Measurements from ENCODE around the gene USP3. TPM values are rescaled to one million over a fixed set of nuclear protein-coding genes. Genes with fewer than 3 reads are reported as not detected.

USP3 gene
- polyA plus RNA-seq, 4 donors, result 31.6 to 45.0 (median 37.8) TPM

- DNase-seq (ENCODE audit: low read depth in 4 of 4, low spot score in 2 of 4), result no peak
Measured at GRCh38 chr15:63582179-63582578, 77.8 kb downstream of the USP3 start.

DNA sequence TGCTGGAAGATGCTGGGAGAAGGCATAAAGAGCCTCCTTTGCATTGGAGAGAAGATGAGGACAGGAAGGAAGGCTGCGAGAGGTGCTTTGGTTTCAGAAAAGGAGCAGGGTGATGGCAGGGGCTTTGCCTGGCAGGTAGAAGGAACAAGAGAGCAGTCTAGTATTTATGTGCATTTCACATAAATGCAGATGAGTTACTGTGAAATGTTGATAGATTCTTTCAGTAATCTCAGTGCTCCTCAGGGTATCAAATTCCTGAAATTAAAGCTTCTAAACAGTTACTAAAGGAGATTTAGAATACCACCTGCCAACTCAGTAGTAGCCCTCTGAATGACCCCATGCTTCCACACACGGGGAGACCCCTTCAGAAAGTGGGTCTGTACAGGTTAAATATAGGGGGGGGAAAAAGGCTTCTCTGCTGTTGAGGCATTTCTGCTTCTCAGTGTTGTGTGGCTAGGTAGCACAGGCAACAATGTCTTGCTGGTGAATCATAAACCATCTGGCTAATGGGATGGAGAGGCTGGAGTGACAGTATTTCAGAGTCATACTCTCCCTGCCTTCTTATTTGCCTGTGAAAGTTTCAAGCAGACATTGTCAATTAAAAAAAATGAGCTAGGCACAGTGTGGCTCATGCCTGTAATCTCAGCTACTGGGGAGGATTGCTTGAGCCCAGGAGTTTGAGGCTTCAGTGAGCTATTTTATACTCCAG is 78.5 kb downstream of the USP3 start:
- no peak for DNase-seq (ENCODE audit: low read depth in 4 of 4, low spot score in 2 of 4)

GRCh38 chr15:63586790-63587189 is 82.4 kb downstream of the USP3 start:
- DNase-seq (ENCODE audit: low read depth in 4 of 4, low spot score in 2 of 4), result no peak

DNA sequence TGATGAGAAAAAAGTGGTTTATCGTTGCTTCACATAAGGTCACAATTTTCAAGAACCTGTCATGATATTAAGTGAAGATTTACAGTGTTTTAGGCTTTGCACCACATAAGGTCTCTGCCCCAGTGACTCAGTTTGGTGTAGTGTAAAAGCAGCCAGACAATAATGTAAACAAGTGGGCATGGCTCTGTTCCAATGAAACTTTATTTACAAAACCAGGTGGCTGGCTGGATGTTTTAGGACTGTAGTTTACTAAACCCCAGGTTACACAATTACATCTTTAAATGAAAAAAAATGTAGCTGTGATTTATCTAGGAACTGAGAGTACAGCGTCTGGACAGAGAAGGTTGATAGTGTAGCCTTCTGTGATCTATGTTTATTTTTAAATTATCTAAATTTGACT is 83.1 kb downstream of the USP3 start:
- DNase-seq (ENCODE audit: low read depth in 4 of 4, low spot score in 2 of 4), result no peak

- no peak for DNase-seq (ENCODE audit: low read depth in 4 of 4, low spot score in 2 of 4)
Measured at GRCh38 chr15:63588826-63589225, 84.4 kb downstream of the USP3 start.

- no peak for DNase-seq (ENCODE audit: low read depth in 4 of 4, low spot score in 2 of 4)
Measured at GRCh38 chr15:63593705-63594671, 89.6 kb downstream of the USP3 start.

GRCh38 chr15:63595065-63595464 is 90.7 kb downstream of the USP3 start:
- DNase-seq (ENCODE audit: low read depth in 4 of 4, low spot score in 2 of 4), result no peak

DNA sequence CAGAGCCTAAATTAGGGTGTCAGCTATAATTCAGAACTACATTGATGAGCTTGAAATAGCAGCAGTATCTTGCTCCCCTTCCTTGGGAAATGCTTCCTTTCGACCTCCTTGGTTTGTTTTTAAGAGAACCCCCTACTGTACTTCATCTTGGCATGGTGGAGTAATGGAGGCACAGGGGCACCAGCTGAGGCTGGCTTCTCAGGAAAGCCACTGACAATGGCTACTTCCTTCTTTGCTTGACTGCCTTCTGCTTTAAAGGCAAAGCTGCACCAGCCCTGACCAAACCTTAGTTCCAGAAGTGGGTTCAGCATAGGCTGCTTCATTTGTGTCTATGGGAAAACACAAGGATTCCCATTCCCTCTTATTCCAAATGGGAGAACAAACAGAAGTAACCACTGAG is 91.3 kb downstream of the USP3 start:
- DNase-seq (ENCODE audit: low read depth in 4 of 4, low spot score in 2 of 4), result no peak

- DNase-seq (ENCODE audit: low read depth in 4 of 4, low spot score in 2 of 4), result no peak
Measured at GRCh38 chr15:63596676-63597037, 92.3 kb downstream of the USP3 start.

GRCh38 chr15:63597038-63597790 is 92.8 kb downstream of the USP3 start, which contains the start of gene FBXL22:
FBXL22 (plus strand) TSS chr15:63597387; CDS start chr15:63597393, 6 bp downstream.
- no peak for DNase-seq (ENCODE audit: low read depth in 4 of 4, low spot score in 2 of 4)

DNA sequence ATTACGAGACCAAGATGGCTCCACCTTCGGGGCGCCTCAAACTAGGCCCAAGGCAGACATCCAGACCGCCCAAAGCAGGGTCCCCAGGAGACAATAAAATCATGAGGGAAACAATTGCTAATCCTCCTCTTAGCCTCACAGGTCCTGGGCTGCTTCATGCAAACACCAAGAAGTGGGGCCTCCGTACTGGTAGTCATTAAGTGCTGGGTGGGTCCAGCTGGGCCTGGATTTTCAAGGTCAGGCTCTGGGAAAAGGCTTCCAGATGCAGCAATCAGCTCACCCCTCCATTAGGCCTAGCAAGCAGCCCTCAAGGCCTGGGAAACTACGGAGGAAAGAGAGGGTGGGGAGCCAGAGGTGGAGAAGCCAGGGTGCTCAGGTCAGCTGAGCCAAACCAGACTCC is 93.4 kb downstream of the USP3 start:
- no peak for DNase-seq (ENCODE audit: low read depth in 4 of 4, low spot score in 2 of 4)

DNA sequence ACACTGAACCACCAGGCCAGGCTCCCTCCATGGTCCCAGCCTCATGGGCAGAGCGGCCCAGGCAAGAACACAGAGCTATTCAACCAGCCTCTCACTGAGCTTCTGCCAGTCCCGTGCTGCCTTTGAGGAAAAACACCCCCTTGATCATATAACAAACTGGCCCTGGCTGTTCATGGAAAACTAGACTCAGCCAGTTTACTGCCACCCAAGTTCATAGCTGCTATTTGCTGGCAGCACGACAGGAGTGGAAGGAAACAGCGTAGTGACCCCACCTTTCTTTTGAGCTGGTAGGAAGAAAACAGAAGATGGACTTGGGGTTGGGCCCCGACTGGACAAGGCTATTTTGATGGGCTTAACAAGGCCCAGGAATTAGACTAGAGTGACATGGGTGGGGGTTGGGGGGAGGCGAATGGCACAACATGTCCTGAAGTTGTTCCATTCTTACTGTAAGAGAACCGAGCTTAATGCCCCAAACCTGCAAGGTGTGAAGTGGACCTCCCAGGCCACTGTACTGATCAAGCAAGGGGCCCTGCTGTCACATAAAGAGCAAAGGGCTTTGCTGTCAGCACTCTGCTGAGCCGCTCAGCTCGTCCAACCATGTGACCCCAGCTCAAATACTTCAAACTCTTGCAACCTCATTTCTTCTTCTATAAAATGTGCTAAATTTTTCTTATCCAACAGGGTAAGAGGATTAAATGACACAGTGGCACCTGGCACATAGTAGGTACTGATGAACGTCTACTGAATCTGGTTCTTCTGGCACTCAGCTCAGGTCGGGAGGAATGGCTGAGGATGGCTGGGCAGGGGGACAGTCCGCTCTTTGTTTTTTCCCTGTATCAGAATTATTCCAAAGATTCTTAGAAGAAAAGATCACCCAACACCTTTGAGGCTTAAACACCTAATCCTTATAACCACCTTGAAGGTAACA is 94.3 kb downstream of the USP3 start:
- no peak for DNase-seq (ENCODE audit: low read depth in 4 of 4, low spot score in 2 of 4)

DNA sequence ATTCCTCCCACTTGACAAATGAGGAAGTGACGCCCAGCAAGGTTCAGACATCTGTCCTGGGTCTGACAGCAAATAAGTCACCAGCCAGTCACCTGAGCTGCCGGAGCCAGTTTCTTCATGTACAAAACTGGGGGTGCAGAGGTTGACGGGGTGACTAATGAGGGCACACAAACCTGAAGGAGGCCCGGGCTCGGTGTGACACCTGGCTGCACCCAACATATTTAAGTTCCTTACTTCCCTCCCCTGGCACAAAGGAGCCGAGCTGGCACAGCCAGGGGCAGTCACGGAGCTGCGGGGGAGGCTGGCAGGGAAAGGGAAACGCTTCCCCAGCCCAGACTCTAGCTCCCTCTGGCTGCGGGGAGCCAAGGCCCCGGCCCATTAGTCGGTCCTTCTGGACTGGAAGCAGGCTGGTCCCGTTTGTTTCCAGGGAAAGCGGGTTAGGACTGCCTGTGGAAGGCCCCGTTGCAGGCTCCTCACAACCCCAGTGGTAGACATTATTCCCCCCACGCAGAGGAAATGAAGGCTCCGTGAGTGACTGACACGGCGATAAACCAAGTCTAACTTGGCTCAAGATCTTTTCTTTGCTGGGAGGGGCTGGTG is 95.1 kb downstream of the USP3 start:
- DNase-seq (ENCODE audit: low read depth in 4 of 4, low spot score in 2 of 4), result no peak

DNA sequence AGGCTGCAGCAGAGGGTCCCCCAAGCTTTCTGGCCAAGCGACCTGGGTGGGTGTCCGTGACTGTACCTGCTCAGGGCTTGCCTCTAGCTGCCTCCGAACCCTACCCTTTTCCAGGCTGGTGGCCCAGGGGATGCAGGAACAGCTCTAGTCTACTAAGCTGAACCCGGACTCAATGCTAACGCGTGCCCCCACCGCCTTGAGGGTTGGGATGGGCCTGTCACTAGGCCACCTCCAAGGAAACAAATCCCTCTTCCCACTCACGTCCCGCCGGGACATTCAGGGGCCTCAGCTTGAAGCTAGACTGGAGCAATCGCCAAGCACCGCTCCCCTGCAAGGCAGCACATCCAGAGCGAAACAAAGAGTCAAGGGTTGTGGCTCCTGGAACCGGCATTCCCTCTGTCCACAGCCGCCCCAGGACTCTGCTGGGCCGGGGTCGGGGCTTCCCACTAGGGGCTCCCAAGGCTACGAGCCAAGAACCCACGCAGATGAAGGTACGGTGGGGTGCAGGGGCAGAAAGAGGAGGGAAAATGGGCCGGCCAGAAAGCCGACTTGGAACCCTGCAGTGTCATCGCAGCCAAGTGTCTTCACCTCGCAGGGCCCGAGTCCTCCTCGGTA is 95.7 kb downstream of the USP3 start:
- DNase-seq (ENCODE audit: low read depth in 4 of 4, low spot score in 2 of 4), result no peak

- DNase-seq (ENCODE audit: low read depth in 4 of 4, low spot score in 2 of 4), result peak in 3 of 4 donors; percentile 72 to 78 (median 73)
Measured at GRCh38 chr15:63600616-63601025, 96.2 kb downstream of the USP3 start.

GRCh38 chr15:63601026-63601703 is 96.8 kb downstream of the USP3 start:
- no peak for DNase-seq (ENCODE audit: low read depth in 4 of 4, low spot score in 2 of 4)

- no peak for DNase-seq (ENCODE audit: low read depth in 4 of 4, low spot score in 2 of 4)
Measured at GRCh38 chr15:63601704-63602185, 97.4 kb downstream of the USP3 start.

- DNase-seq (ENCODE audit: low read depth in 4 of 4, low spot score in 2 of 4), result no peak
Measured at GRCh38 chr15:63602595-63602994, 98.2 kb downstream of the USP3 start.

Measured in left renal cortex interstitium (tissue), 4 donors.